GM18505 (cell line): ENCODE results near the gene PDE7B.

ENCODE experiments used
- ATAC-seq: cut with Tn5 transposase; IDR thresholded peaks from one replicate; pipeline ENCODE4 v1.9.1; 2021; ENCODE audit not compliant: unreplicated experiment
- POLR2A ChIP-seq: IDR thresholded peaks from 4 replicates; pipeline ENCODE4 v1.6.1; 2011; ENCODE audit warnings: borderline replicate concordance; ENCODE audit not compliant: insufficient read depth, insufficient read length; ENCODE audit errors: extremely low read depth

PDE7B gene

GRCh38 chr6:135950669-135951068 lies 99.2 kb downstream of the PDE7B start:
- no peak for ATAC-seq
- no peak for TF ChIP-seq POLR2A

GRCh38 chr6:135951169-135951568 lies 99.7 kb downstream of the PDE7B start:
- no peak for TF ChIP-seq POLR2A

GRCh38 chr6:135953818-135954217 lies 102.3 kb downstream of the PDE7B start:
- no peak for TF ChIP-seq POLR2A
- ATAC-seq, result no peak

More at GRCh38 chr6:135951169-135951568, 99.7 kb downstream of the PDE7B start:
- no peak for ATAC-seq

GRCh38 chr6:135955099-135955498 lies 103.6 kb downstream of the PDE7B start:
- no peak for TF ChIP-seq POLR2A
- no peak for ATAC-seq

GRCh38 chr6:135962731-135963130 lies 111.2 kb downstream of the PDE7B start:
- no peak for TF ChIP-seq POLR2A
- no peak for ATAC-seq

GRCh38 chr6:135970750-135971149 lies 119.2 kb downstream of the PDE7B start:
- TF ChIP-seq POLR2A, result no peak
- no peak for ATAC-seq

GRCh38 chr6:135971351-135971750 lies 119.8 kb downstream of the PDE7B start:
- TF ChIP-seq POLR2A, result no peak
- no peak for ATAC-seq

- ATAC-seq, result no peak
Observed at GRCh38 chr6:135972150-135972549, 120.6 kb downstream of the PDE7B start.

GRCh38 chr6:135972586-135972985 lies 121.1 kb downstream of the PDE7B start:
- no peak for ATAC-seq
- no peak for TF ChIP-seq POLR2A

More at GRCh38 chr6:135972150-135972549, 120.6 kb downstream of the PDE7B start:
- TF ChIP-seq POLR2A, result no peak

GRCh38 chr6:135974426-135974825 lies 122.9 kb downstream of the PDE7B start:
- ATAC-seq, result no peak

GRCh38 chr6:135976585-135976984 lies 125.1 kb downstream of the PDE7B start:
- no peak for ATAC-seq
- TF ChIP-seq POLR2A, result no peak

More at GRCh38 chr6:135974426-135974825, 122.9 kb downstream of the PDE7B start:
- TF ChIP-seq POLR2A, result no peak

- ATAC-seq, result no peak
- TF ChIP-seq POLR2A, result no peak
Observed at GRCh38 chr6:135983093-135983492, 131.6 kb downstream of the PDE7B start.

GRCh38 chr6:135983718-135984343 lies 132.3 kb downstream of the PDE7B start:
- TF ChIP-seq POLR2A, result no peak
- ATAC-seq, result no peak

- no peak for ATAC-seq
- no peak for TF ChIP-seq POLR2A
Observed at GRCh38 chr6:135985471-135985870, 134.0 kb downstream of the PDE7B start.

- no peak for ATAC-seq
Observed at GRCh38 chr6:135987226-135987625, 135.7 kb downstream of the PDE7B start.

GRCh38 chr6:135990439-135990838 lies 138.9 kb downstream of the PDE7B start:
- no peak for ATAC-seq
- no peak for TF ChIP-seq POLR2A

More at GRCh38 chr6:135987226-135987625, 135.7 kb downstream of the PDE7B start:
- TF ChIP-seq POLR2A, result no peak
